Muscle layer of colon (tissue), 2 donors: ENCODE results near the gene GATA2.

Experiments
- H3K27ac ChIP-seq: one replicate; pipeline ENCODE4 v1.7.0; 2013; ENCODE audit warnings: low read depth, mild to moderate bottlenecking, low read length, moderate library complexity
- H3K27me3 ChIP-seq, 2 donors: one replicate each; pipeline ENCODE4 v1.7.0; 2013; ENCODE audit warnings: low read length in 2 of 2, mild to moderate bottlenecking in 2 of 2; ENCODE audit not compliant: insufficient read depth in 2 of 2, control insufficient read depth in 1 of 2
- H3K36me3 ChIP-seq: one replicate; pipeline ENCODE4 v1.7.0; 2013; ENCODE audit warnings: mild to moderate bottlenecking, low read length; ENCODE audit not compliant: insufficient read depth
- H3K4me1 ChIP-seq: one replicate; pipeline ENCODE4 v1.7.0; 2013; ENCODE audit warnings: mild to moderate bottlenecking, low read length; ENCODE audit not compliant: insufficient read depth
- H3K4me3 ChIP-seq, 2 donors: one replicate each; pipeline ENCODE4 v1.7.0; 2013; ENCODE audit warnings: low read length in 2 of 2, low read depth in 1 of 2, mild to moderate bottlenecking in 1 of 2, moderate library complexity in 1 of 2
- H3K9ac ChIP-seq: one replicate; pipeline ENCODE4 v1.7.0; 2013; ENCODE audit warnings: low read length
- H3K9me3 ChIP-seq: one replicate; pipeline ENCODE4 v1.7.0; 2013; ENCODE audit warnings: mild to moderate bottlenecking, low read length
- donor health status: abdominal sarcoma.
- donor health status: Adenocarcinoma of cecum.

Gene GATA2

GRCh38 chr3:128458746-128459460 lies 34.1 kb downstream of the GATA2 start:
- no peaks in the 10 kb centered on the region for H3K36me3 ChIP-seq
- H3K9ac ChIP-seq, result no peak overlapping the region
- H3K27me3 ChIP-seq, result peaks cover 0 to 10% of the 10 kb centered on the region in 2 donors
- no peak overlapping the region for H3K4me3 ChIP-seq
- no peak overlapping the region for H3K27ac ChIP-seq
- H3K9me3 ChIP-seq, result no peaks in the 10 kb centered on the region
- no peaks in the 10 kb centered on the region for H3K4me1 ChIP-seq

GRCh38 chr3:128457937-128458336 lies 35.1 kb downstream of the GATA2 start:
- Histone ChIP-seq H3K9me3 (no peaks in the 10 kb centered on the region), H3K36me3 (no peaks in the 10 kb centered on the region), H3K27ac (no peak overlapping the region), H3K27me3 (peaks cover 0 to 15% of the 10 kb centered on the region in 2 donors), H3K4me3 (no peak overlapping the region), H3K4me1 (no peaks in the 10 kb centered on the region), H3K9ac (no peak overlapping the region)

GRCh38 chr3:128456776-128457715 lies 36.0 kb downstream of the GATA2 start:
- Histone ChIP-seq H3K27ac (no peak overlapping the region), H3K9ac (no peak overlapping the region), H3K9me3 (no peaks in the 10 kb centered on the region), H3K36me3 (no peaks in the 10 kb centered on the region), H3K27me3 (peaks cover 0 to 22% of the 10 kb centered on the region in 2 donors), H3K4me3 (no peak overlapping the region), H3K4me1 (no peaks in the 10 kb centered on the region)

GRCh38 chr3:128455786-128456748 lies 36.9 kb downstream of the GATA2 start:
- H3K4me3 ChIP-seq, result no peak overlapping the region
- H3K4me1 ChIP-seq, result no peaks in the 10 kb centered on the region
- H3K9me3 ChIP-seq, result no peaks in the 10 kb centered on the region
- H3K27me3 ChIP-seq, result peaks cover 0 to 23% of the 10 kb centered on the region in 2 donors
- H3K36me3 ChIP-seq, result no peaks in the 10 kb centered on the region
- H3K27ac ChIP-seq, result no peak overlapping the region
- no peak overlapping the region for H3K9ac ChIP-seq

- peaks cover 0 to 23% of the 10 kb centered on the region in 2 donors for H3K27me3 ChIP-seq
- no peak overlapping the region for H3K4me3 ChIP-seq
- no peak overlapping the region for H3K9ac ChIP-seq
- no peaks in the 10 kb centered on the region for H3K36me3 ChIP-seq
- H3K4me1 ChIP-seq, result no peaks in the 10 kb centered on the region
- H3K27ac ChIP-seq, result no peak overlapping the region
- no peaks in the 10 kb centered on the region for H3K9me3 ChIP-seq
Measured at GRCh38 chr3:128455116-128455515, 37.9 kb downstream of the GATA2 start.

GRCh38 chr3:128454310-128454618 lies 38.7 kb downstream of the GATA2 start:
- H3K27me3 ChIP-seq, result peaks cover 0 to 23% of the 10 kb centered on the region in 2 donors

GRCh38 chr3:128453501-128454309 lies 39.3 kb downstream of the GATA2 start:
- Histone ChIP-seq H3K27ac (no peak overlapping the region), H3K27me3 (peaks cover 0 to 23% of the 10 kb centered on the region in 2 donors), H3K4me1 (no peaks in the 10 kb centered on the region), H3K9me3 (no peaks in the 10 kb centered on the region), H3K4me3 (no peak overlapping the region), H3K36me3 (no peaks in the 10 kb centered on the region), H3K9ac (no peak overlapping the region)

More at GRCh38 chr3:128454310-128454618, 38.7 kb downstream of the GATA2 start:
- H3K27ac ChIP-seq, result no peak overlapping the region
- no peak overlapping the region for H3K4me3 ChIP-seq
- H3K36me3 ChIP-seq, result no peaks in the 10 kb centered on the region
- H3K9me3 ChIP-seq, result no peaks in the 10 kb centered on the region
- H3K9ac ChIP-seq, result no peak overlapping the region
- no peaks in the 10 kb centered on the region for H3K4me1 ChIP-seq

GRCh38 chr3:128452678-128453275 lies 40.2 kb downstream of the GATA2 start:
- Histone ChIP-seq H3K4me1 (no peaks in the 10 kb centered on the region), H3K4me3 (no peak overlapping the region), H3K9ac (no peak overlapping the region), H3K27ac (no peak overlapping the region), H3K27me3 (peaks cover 0 to 23% of the 10 kb centered on the region in 2 donors), H3K9me3 (no peaks in the 10 kb centered on the region), H3K36me3 (no peaks in the 10 kb centered on the region)

- Histone ChIP-seq H3K36me3 (no peaks in the 10 kb centered on the region), H3K27ac (no peak overlapping the region), H3K4me3 (no peak overlapping the region), H3K27me3 (peaks cover 0 to 23% of the 10 kb centered on the region in 2 donors), H3K9ac (no peak overlapping the region), H3K9me3 (no peaks in the 10 kb centered on the region), H3K4me1 (no peaks in the 10 kb centered on the region)
Measured at GRCh38 chr3:128452120-128452519, 40.9 kb downstream of the GATA2 start.

- no peak overlapping the region for H3K27ac ChIP-seq
- H3K9me3 ChIP-seq, result no peaks in the 10 kb centered on the region
- H3K27me3 ChIP-seq, result peaks cover 0 to 13% of the 10 kb centered on the region in 2 donors
- no peak overlapping the region for H3K4me3 ChIP-seq
- no peak overlapping the region for H3K9ac ChIP-seq
- H3K4me1 ChIP-seq, result no peaks in the 10 kb centered on the region
- H3K36me3 ChIP-seq, result no peaks in the 10 kb centered on the region
Measured at GRCh38 chr3:128449111-128449638, 43.8 kb downstream of the GATA2 start.
